Measurements from ENCODE around the gene PRCD. TPM values are rescaled to one million over a fixed set of nuclear protein-coding genes. Genes with fewer than 3 reads are reported as not detected.

PRCD gene
- total RNA-seq, 4 donors from 2014 or later: 0.73 to 2.5 (median 1.4) TPM; not detected in 1

DNA sequence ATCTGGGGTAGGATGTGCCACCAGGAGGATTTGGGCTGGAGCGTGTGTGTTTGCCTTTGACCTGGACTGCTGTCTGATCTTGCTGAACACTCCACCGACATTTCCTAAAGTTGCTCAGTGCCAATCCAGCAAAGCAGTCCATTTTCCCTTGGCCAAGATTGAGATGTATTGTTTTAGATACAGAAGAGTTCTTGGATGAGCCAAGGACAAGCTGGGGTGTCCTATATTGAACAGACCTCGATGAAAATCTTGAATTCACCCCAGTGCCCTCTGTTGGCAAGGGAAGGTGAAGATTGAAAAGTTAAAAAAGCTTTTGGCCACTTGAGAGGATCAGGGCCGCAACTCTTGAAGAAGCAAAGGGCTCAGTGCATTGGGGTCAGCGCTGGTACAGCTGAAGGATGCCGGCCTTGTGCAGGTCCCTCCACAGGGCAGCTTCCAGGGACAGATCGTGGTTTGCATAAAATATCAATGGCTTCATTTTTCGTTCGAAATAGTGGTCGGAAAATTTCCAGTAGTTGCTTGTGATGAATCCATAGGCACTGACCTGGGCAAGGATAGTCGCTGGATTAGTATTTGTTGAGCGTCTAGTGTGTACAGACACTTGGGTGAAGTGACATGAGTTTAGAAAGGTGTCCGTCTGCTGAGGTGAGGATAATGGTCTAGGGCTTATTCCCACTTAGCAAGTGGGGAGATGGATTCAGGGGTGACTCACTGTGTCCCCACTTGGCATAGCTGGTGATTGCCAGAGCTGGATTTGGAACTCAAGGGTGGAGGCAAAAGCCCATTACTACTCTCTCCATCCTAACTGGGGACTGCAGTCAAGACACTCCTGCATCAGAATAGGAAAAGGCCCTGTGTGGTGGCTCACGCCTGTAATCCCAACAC is 26.1 kb downstream of the PRCD start:
- H3K36me3 ChIP-seq: peaks cover 0 to 51% (median 10%) of the 10 kb centered on the region in 3 donors
- H3K4me3 ChIP-seq: no peak overlapping the region
- no peaks in the 10 kb centered on the region for H3K9me3 ChIP-seq
- peak overlapping the region in 2 of 4 donors; percentile 38 to 61 for H3K27ac ChIP-seq
- TF ChIP-seq, protein P1, sequence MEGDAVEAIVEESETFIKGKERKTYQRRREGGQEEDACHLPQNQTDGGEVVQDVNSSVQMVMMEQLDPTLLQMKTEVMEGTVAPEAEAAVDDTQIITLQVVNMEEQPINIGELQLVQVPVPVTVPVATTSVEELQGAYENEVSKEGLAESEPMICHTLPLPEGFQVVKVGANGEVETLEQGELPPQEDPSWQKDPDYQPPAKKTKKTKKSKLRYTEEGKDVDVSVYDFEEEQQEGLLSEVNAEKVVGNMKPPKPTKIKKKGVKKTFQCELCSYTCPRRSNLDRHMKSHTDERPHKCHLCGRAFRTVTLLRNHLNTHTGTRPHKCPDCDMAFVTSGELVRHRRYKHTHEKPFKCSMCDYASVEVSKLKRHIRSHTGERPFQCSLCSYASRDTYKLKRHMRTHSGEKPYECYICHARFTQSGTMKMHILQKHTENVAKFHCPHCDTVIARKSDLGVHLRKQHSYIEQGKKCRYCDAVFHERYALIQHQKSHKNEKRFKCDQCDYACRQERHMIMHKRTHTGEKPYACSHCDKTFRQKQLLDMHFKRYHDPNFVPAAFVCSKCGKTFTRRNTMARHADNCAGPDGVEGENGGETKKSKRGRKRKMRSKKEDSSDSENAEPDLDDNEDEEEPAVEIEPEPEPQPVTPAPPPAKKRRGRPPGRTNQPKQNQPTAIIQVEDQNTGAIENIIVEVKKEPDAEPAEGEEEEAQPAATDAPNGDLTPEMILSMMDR (IDR thresholded peaks at IDR 0.05): no peak
- TF ChIP-seq POLR2A (IDR thresholded peaks at IDR 0.05): no peak
- no peak for DNase-seq
- intact Hi-C loops (cut with DNase I): no loop called here
- H3K4me1 ChIP-seq: peaks cover 5 to 83% (median 23%) of the 10 kb centered on the region in 3 donors
- 76 to 85% methylated on average over 13 of the region's 14 CpGs for WGBS, 2 donors
- no peaks in the 10 kb centered on the region for H3K27me3 ChIP-seq

DNA sequence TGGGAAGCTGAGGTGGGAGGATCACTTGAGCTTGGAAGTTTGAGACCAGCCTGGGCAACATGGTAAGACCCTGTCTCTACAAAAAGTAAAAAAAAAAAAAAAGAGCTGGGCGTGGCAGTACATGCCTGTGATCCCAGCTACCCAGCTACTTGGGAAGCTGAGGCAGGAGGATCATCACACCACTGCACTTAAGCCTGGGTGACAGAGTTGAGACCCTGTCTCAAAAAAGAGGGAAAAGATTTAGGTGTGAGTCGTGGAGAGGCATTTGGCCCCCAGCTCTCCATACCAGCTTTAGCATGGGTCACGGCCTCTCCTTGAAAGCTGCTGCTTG is 26.7 kb downstream of the PRCD start:
- no peak for DNase-seq
- no peaks in the 10 kb centered on the region for H3K9me3 ChIP-seq
- H3K4me1 ChIP-seq: peaks cover under 1 to 77% (median 17%) of the 10 kb centered on the region in 3 donors
- no peak overlapping the region for H3K27ac ChIP-seq
- H3K36me3 ChIP-seq: peaks cover 0 to 51% (median 10%) of the 10 kb centered on the region in 3 donors
- no peaks in the 10 kb centered on the region for H3K27me3 ChIP-seq
- no peak overlapping the region for H3K4me3 ChIP-seq
- TF ChIP-seq, protein P1 (IDR thresholded peaks at IDR 0.05): no peak
- no peak for TF ChIP-seq POLR2A (IDR thresholded peaks at IDR 0.05)
- 72 to 75% methylated on average over 3 of the region's 3 CpGs for WGBS, 2 donors
- intact Hi-C loops (cut with DNase I): no loop called here

DNA sequence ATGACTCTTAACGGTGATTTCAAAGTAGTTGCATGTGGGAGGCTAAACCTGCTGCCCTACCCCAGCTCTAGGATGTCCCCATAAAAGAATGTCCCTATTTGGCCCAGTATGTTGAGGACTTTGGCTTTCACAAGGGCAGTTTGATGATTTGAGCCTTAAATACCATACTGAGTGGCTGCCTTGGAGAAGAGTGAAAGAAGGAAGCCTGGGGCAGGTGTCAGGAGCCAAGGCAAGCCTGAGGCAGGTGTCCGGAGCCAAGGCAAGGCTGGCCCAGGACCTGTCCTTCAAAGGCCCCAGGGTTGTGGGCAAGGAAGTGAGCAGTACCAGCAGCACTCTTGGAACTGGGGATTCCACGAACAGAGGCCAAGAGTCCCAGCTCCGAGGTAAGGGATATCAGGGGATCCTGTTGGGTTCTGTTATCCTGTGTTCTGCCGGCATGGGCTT is 27.2 kb downstream of the PRCD start:
- intact Hi-C loops (cut with DNase I): no loop called here
- WGBS, 2 donors: 42 to 50% methylated on average over 3 to 5 of the region's 5 CpGs
- DNase-seq: no peak
- H3K4me1 ChIP-seq: peaks cover 0 to 73% (median 12%) of the 10 kb centered on the region in 3 donors
- no peak for TF ChIP-seq POLR2A (IDR thresholded peaks at IDR 0.05)
- TF ChIP-seq, protein P1 (IDR thresholded peaks at IDR 0.05): no peak
- H3K9me3 ChIP-seq: no peaks in the 10 kb centered on the region
- H3K36me3 ChIP-seq: peaks cover 0 to 51% (median 6%) of the 10 kb centered on the region in 3 donors
- H3K27ac ChIP-seq: peak overlapping the region in 1 of 4 donors; percentile 13
- H3K4me3 ChIP-seq: no peak overlapping the region
- no peaks in the 10 kb centered on the region for H3K27me3 ChIP-seq

DNA sequence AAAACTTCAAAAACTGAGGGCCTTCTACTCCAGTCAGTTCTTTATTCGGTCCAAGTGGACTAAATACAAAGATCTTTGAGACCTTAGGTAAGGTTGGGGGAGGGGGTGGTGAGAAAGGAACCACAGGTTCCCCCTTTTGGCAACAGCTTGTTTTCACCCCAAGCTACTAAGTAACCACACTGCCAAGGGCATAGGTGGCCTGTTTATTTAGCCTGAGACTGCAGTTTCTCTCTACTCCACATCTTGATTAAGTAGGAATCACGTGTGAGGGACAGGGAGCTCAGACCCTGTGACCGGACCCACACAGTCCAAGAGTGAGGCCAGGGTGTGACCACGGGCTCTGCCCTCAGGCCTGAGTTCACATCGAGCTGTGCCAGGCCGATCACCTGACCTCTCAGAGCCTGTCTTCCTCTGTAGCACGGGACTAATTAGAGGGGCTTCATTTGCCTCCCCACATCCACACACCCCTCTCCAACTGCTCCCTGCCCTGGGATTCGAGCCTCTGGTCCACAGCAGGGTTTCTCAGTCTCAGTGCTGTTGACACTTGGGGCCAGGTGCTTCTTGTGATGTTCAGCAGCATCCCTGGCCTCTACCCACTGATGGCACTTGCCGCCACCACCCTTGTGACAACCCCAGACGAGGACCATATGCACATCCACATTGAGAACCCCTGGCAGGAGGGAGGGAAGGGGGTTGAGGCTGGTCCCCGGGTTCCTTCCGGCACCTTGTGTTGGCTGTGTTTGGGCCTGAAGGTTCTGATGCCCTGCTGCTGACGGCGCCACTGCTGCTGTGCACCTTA is 28.0 kb downstream of the PRCD start:
- TF ChIP-seq, protein P1 (IDR thresholded peaks at IDR 0.05): no peak
- no peak for TF ChIP-seq POLR2A (IDR thresholded peaks at IDR 0.05)
- Histone ChIP-seq H3K4me1 (peaks cover 0 to 64% (median 7%) of the 10 kb centered on the region in 3 donors), H3K36me3 (peaks cover 0 to 58% (median 8%) of the 10 kb centered on the region in 3 donors), H3K27me3 (no peaks in the 10 kb centered on the region), H3K4me3 (no peak overlapping the region), H3K27ac (peak overlapping the region in 1 of 4 donors; percentile 1), H3K9me3 (no peaks in the 10 kb centered on the region)
- 41 to 51% methylated on average over 9 to 12 of the region's 14 CpGs for WGBS, 2 donors
- no peak for DNase-seq
- intact Hi-C loops (cut with DNase I): no loop called here

All from esophagus squamous epithelium (tissue), 5 donors.